Jurkat, Clone E6-1 (cell line): ENCODE results near the gene APIP. TPM values are rescaled to one million over a fixed set of nuclear protein-coding genes. Genes with fewer than 3 reads are reported as not detected.

ENCODE experiments used
- DNase-seq: peaks from one replicate; pipeline ENCODE4 v3.0.0-alpha.2; 2011; ENCODE audit warnings: low read depth, low spot score
- H3K4me3 ChIP-seq: 2 replicates; pipeline ENCODE4 v1.5.1; 2011; ENCODE audit warnings: mild to moderate bottlenecking, low read length, control low read depth, moderate library complexity
- polyA plus RNA-seq: library from polyadenylated mRNA; unstranded; fragments of >200 nt; gene quantifications from one replicate; pipeline ENCODE4 v1.2.1, GENCODE V29; 2012; ENCODE audit warnings: missing spikeins; ENCODE audit not compliant: insufficient read length, insufficient read depth

The APIP gene
- polyA plus RNA-seq: 77.9 TPM

GRCh38 chr11:34916015-34916842 lies at the start of gene APIP, which contains the start of gene PDHX:
Gene APIP (minus strand): TSS chr11:34916379. CDS start chr11:34916284, 95 bp downstream.
Gene PDHX (plus strand): TSS chr11:34916618. CDS start chr11:34916656, 38 bp downstream.
- H3K4me3 ChIP-seq: peak within 1 kb of the TSS; percentile 61
- peak; percentile 91 for DNase-seq

GRCh38 chr11:34964610-34965331 lies 48.6 kb upstream of the APIP start:
- DNase-seq: no peak
- H3K4me3 ChIP-seq: no peak overlapping the region

- no peak overlapping the region for H3K4me3 ChIP-seq
- DNase-seq: no peak
Observed at GRCh38 chr11:34963351-34963750, 47.2 kb upstream of the APIP start.

GRCh38 chr11:34962034-34962433 lies 45.9 kb upstream of the APIP start:
- DNase-seq: no peak
- no peak overlapping the region for H3K4me3 ChIP-seq

- DNase-seq: no peak
Observed at GRCh38 chr11:34960277-34960676, 44.1 kb upstream of the APIP start.

GRCh38 chr11:34959770-34960169 lies 43.6 kb upstream of the APIP start:
- DNase-seq: no peak
- H3K4me3 ChIP-seq: no peak overlapping the region

More at GRCh38 chr11:34960277-34960676, 44.1 kb upstream of the APIP start:
- H3K4me3 ChIP-seq: no peak overlapping the region

GRCh38 chr11:34957606-34958005 lies 41.4 kb upstream of the APIP start:
- no peak for DNase-seq
- no peak overlapping the region for H3K4me3 ChIP-seq

GRCh38 chr11:34957206-34957605 lies 41.0 kb upstream of the APIP start:
- H3K4me3 ChIP-seq: no peak overlapping the region
- no peak for DNase-seq

GRCh38 chr11:34953955-34954354 lies 37.8 kb upstream of the APIP start:
- no peak for DNase-seq
- no peak overlapping the region for H3K4me3 ChIP-seq

- no peak overlapping the region for H3K4me3 ChIP-seq
- DNase-seq: no peak
Observed at GRCh38 chr11:34948696-34949095, 32.5 kb upstream of the APIP start.

GRCh38 chr11:34944692-34945091 lies 28.5 kb upstream of the APIP start:
- H3K4me3 ChIP-seq: no peak overlapping the region
- DNase-seq: no peak

- DNase-seq: no peak
- no peak overlapping the region for H3K4me3 ChIP-seq
Observed at GRCh38 chr11:34941688-34942087, 25.5 kb upstream of the APIP start.

GRCh38 chr11:34940026-34940677 lies 24.0 kb upstream of the APIP start:
- H3K4me3 ChIP-seq: no peak overlapping the region
- no peak for DNase-seq

GRCh38 chr11:34938611-34939010 lies 22.4 kb upstream of the APIP start:
- no peak for DNase-seq
- H3K4me3 ChIP-seq: no peak overlapping the region

- no peak overlapping the region for H3K4me3 ChIP-seq
- peak; percentile 74 for DNase-seq
Observed at GRCh38 chr11:34936945-34937629, 20.9 kb upstream of the APIP start.

- DNase-seq: no peak
- no peak overlapping the region for H3K4me3 ChIP-seq
Observed at GRCh38 chr11:34929794-34930763, 13.9 kb upstream of the APIP start.

GRCh38 chr11:34928960-34929680 lies 12.9 kb upstream of the APIP start:
- H3K4me3 ChIP-seq: no peak overlapping the region
- no peak for DNase-seq
